ENCODE measurements around the gene BRDT.

BRDT gene

GRCh38 chr1:91949356-91949699, at the start of gene BRDT:
BRDT (plus strand) TSS chr1:91949401; CDS start chr1:91962755, 13,354 bp downstream.
- intact Hi-C loops (cut with DNase I) = no loop called here
- DNase-seq = no peak

GRCh38 chr1:91900562-91900961, 48.6 kb upstream of the BRDT start:
- intact Hi-C loops (cut with DNase I) = no loop called here

DNA sequence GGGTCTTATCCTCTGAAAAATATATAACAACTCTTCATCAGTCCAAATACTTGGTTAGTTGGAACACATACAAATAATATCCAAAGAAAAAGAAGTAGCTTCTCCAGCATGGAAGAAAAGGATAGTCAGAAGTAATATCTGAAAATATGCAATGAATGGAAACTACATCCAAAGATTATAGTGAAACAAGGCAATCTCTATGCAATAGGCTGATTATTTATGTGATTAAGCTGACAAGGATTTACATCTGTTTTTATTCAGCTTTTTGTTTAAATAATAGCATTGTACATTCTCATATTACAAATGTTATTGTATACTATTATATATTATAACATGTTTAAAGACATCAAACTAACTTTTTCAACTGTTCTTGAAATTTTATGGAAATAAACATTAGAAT, 48.0 kb upstream of the BRDT start:
- DNase-seq = no peak
- intact Hi-C loops (cut with DNase I) = no loop called here

More at GRCh38 chr1:91900562-91900961, 48.6 kb upstream of the BRDT start:
- no peak for DNase-seq

DNA sequence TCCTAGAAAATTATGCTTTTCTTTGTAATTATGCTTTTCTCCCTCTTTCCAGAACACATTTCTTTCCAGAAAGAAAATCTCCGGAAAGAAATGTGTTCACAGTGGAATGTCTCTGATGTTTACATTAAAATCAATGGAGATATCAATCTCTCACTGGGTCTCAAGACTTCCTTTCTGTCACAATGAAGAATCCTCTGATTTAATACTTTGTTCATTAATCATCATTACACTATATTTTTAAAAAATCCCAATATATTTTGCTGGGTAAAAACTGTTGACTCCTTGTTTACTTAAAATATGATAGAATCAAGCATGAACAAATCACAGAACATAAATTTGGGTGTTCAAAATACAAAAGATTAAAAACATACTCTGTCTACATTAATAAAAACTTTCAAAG, 36.9 kb upstream of the BRDT start:
- intact Hi-C loops (cut with DNase I) = no loop called here
- no peak for DNase-seq

- DNase-seq = no peak
- intact Hi-C loops (cut with DNase I) = no loop called here
Measured at GRCh38 chr1:91913018-91913417, 36.2 kb upstream of the BRDT start.

- no peak for DNase-seq
- intact Hi-C loops (cut with DNase I) = no loop called here
Measured at GRCh38 chr1:91916046-91916445, 33.2 kb upstream of the BRDT start.

DNA sequence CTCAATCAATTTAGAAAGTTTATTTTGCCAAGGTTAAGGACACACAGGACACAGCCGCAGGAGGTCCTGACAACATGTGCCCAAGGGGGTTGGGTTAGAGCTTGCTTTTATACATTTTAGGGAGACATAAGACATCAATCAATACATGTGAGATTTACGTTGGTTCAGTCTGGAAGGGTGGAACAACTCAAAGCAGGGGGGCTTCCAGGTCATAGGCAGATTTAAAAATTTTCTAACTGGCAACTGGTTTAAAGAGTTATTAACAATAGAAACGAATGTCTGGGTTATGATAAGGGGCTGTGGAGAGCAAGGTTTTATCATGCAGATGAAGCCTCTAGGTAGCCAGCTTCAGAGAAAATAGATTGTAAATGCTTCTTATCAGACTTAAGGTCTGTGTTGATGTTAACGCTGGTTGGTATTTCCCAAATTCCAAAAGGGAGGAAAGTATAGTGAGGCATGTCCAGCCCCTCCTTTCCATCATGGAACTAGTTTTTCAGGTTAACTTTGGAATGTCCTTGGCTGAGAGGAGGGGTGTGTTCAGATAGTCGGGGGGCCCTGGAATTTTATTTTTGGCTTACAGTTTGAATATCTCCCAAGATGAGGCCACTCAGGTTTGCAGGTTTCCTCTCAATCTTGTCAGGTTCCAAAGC, 32.3 kb upstream of the BRDT start:
- no peak for DNase-seq
- intact Hi-C loops (cut with DNase I) = no loop called here

DNA sequence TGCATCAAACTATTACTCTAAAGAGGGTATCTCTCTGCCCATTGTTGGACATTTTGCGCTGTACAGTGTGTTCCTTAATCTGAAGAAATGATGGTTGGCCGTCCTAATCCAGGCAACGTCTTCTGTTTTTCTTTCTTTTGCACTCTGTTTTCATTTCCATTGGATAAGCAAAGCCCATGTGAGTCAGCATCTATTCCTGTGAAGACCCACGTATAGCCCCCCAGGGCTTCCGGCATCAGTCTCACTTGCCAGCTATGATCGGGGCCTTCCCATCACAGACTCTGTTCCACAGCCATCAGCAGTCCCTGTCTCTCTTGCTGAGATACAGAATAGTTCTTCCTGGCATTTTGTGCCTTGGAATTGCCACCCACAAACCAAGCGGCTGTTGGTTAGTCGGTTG, 29.2 kb upstream of the BRDT start:
- intact Hi-C loops (cut with DNase I) = no loop called here

DNA sequence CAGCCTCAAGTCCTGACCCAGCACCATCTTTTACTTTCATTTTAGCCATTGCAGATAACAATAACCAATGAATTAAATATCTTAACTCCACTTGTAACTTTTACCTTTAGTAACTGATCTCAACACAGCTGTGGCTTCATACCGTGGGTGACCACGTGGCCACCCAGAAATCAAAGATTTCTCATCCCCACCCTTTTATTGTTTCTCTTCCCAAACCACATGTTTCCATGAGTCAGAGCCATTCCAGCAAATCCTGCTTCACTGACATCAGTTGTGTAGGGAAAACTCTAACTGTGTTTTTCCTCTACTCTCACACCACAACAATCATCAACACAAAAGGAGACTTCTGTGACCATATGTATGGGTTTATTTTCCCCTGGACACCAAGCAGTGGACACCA, 25.1 kb upstream of the BRDT start:
- DNase-seq = no peak

More for the DNA sequence above, 29.2 kb upstream of the BRDT start:
- no peak for DNase-seq

DNA sequence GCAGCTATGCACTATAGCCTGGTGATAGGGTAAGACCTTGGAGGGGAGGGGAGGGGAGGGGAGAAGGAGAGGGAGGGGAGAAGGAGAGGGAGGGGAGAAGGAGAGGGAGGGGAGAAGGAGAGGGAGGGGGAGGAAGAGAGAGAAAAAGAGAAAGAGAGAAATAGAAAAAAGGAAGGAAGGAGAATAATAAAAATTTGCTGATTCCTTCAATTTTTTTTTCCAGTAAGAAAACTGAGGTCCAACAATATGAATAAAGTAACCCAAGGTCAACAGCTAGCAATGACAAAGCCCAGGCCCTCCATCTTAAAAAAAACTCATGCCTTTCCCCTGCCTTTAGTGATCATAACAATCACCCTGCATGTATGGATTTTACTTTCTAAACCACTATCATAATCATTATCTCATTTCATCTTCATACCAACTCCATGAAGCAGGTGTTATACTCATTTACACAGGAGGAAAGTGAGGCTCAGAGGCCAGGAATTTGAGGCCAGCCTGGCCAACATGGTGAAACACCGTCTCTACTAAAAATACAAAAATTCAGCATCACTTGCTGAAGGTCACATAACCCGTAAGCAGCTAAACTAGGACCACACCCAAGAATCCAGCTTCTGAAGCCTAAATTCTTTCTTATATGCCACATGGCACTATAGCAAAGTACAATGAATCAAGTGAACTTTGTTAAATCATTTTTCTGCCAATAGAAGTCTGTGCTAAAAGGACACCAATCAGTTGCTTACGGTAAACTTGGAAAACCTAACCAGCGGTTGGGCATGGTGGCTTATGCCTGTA, 23.4 kb upstream of the BRDT start:
- no peak for DNase-seq
- intact Hi-C loops (cut with DNase I) = loop anchor here (2.0 to 5.0 kb wide), 2 partner anchors 643 to 759 kb away; no protein-coding TSS in a partner anchor

More for the DNA sequence above, 25.1 kb upstream of the BRDT start:
- intact Hi-C loops (cut with DNase I) = no loop called here

- no peak for DNase-seq
- intact Hi-C loops (cut with DNase I) = loop anchor here (1.0 to 5.0 kb wide), 2 partner anchors 417 to 761 kb away; no protein-coding TSS in a partner anchor
Measured at GRCh38 chr1:91928026-91928425, 21.2 kb upstream of the BRDT start.

DNA sequence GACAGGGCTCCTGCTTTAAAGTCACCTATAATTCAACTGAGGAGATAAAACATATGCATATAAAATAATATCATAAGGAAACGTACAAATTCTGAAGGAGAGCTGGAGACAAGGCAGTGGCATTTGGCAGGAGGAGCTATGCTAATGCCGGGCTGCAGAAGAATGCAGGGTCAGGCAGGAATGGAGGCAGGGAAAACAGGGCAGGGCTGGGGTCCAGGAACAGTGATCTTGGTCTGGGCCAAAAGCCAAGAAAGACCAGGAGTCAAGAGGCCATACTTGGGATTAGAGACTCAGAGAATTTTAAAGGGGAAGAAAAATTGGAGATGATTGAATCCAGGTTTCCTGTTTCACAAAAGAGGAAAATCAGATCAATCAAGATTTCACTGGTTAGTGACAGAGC, 20.0 kb upstream of the BRDT start:
- no peak for DNase-seq

GRCh38 chr1:91937613-91938012, 11.6 kb upstream of the BRDT start:
- intact Hi-C loops (cut with DNase I) = loop anchor here (10.0 kb wide), 1 partner anchor 357 kb away; the partner anchor contains the start of genes GLMN and RPAP2

More for the DNA sequence above, 20.0 kb upstream of the BRDT start:
- intact Hi-C loops (cut with DNase I) = loop anchor here (5.0 kb wide), 1 partner anchor 762 kb away; no protein-coding TSS in a partner anchor

GRCh38 chr1:91940496-91940895, 8.7 kb upstream of the BRDT start:
- intact Hi-C loops (cut with DNase I) = no loop called here
- DNase-seq = no peak

More at GRCh38 chr1:91937613-91938012, 11.6 kb upstream of the BRDT start:
- peak in 1 of 10 donors; percentile 6 for DNase-seq

GRCh38 chr1:91944087-91944486, 5.1 kb upstream of the BRDT start:
- no peak for DNase-seq
- intact Hi-C loops (cut with DNase I) = no loop called here

- DNase-seq = no peak
- intact Hi-C loops (cut with DNase I) = no loop called here
Measured at GRCh38 chr1:91948097-91948496, 1.1 kb upstream of the BRDT start.

GRCh38 chr1:91948501-91949355, 473 bp upstream of the BRDT start:
- intact Hi-C loops (cut with DNase I) = no loop called here
- DNase-seq = no peak

DNA sequence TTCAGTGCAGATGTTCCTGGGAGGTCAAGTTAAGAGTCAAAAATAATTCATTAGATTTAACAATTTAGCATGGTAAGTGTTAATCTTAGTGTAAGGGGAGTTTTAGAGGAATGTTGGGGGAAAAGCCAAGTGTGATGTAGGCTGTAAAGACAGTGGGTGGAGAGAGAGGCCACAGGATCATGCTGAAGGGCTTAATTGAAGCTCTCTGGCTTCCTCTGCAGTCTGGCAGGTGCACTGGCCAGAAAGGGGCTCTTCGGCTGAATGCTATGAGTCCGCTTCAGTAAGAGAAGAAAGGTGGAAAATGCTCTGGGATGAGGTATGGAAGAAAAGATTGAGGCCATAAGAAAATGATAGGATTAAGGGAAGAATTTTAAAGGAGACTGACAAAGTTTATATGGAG, 3.0 kb downstream of the BRDT start:
- intact Hi-C loops (cut with DNase I) = no loop called here
- DNase-seq = no peak

DNA sequence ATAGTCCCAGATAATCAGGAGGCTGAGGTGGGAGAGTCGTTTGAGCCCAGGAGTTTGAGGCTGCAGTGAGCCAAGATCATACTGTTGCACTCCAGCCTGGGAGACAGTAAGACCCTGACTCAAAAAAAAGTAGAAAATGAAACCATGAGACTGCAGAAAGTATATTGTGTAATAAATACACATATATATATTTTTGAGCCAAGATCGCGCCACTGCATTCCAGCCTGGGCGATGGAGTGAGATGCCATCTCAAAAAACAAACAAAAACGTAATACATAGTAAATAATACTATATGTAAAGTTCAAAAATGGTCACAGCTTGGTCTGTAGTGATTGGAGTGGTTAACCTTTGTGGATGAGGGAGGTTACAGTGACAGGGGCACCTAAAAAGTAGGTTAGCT, 9.7 kb downstream of the BRDT start:
- DNase-seq = no peak
- intact Hi-C loops (cut with DNase I) = no loop called here

DNA sequence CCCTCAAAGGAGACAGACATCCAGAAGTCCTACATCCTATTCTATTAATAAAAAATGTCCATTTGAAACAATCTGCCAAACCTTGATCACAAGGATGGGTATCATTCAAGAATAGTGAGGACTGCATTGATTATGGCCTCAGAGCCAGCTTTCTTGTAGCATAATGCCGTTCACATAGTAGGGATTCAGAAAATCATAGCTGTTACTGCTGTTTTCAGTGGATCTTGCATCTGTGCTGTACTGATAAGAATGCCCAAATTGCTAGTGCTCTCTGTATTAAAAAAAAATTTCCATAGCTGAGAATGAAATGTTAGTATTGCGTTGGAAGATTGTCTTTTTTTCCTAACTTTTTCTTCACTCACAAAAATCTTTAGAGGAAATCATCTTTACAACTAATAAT, 19.1 kb downstream of the BRDT start:
- intact Hi-C loops (cut with DNase I) = no loop called here
- no peak for DNase-seq

GRCh38 chr1:91979383-91979782, 30.2 kb downstream of the BRDT start:
- intact Hi-C loops (cut with DNase I) = no loop called here
- DNase-seq = no peak

Measured in posterior cingulate gyrus (tissue), 11 donors.